Lower lobe of right lung (tissue), 2 donors: ENCODE results near the gene FAM167B. TPM values are rescaled to one million over a fixed set of nuclear protein-coding genes. Genes with fewer than 3 reads are reported as not detected.
"Not testable (repeated sequence)": the region's sequence is repeated elsewhere in the genome, so short reads cannot be mapped to it uniquely, and the experiment has no call there.

Experiments used
- ATAC-seq, 2 donors: fragments of 200-7000 bp; cut with Tn5 transposase; one replicate each; pipeline ENCODE4 v1.9.1; 2020 to 2022; ENCODE audit warnings: mild to moderate bottlenecking in 2 of 2, moderate library complexity in 2 of 2
- DNase-seq: peaks from one replicate; pipeline ENCODE4 v3.0.0-alpha.2; 2020
- H3K27ac ChIP-seq: fragments of 200-600 bp; one replicate; pipeline ENCODE4 v1.8.0; 2022
- H3K27me3 ChIP-seq: fragments of 200-600 bp; one replicate; pipeline ENCODE4 v1.8.0; 2022; ENCODE audit warnings: low read depth
- H3K36me3 ChIP-seq: fragments of 200-600 bp; one replicate; pipeline ENCODE4 v1.8.0; 2022; ENCODE audit warnings: mild to moderate bottlenecking
- H3K4me1 ChIP-seq: fragments of 200-600 bp; one replicate; pipeline ENCODE4 v1.8.0; 2022
- H3K4me3 ChIP-seq: fragments of 200-600 bp; one replicate; pipeline ENCODE4 v1.8.0; 2022; ENCODE audit warnings: mild to moderate bottlenecking
- H3K9me3 ChIP-seq: fragments of 200-600 bp; one replicate; pipeline ENCODE4 v1.8.0; 2022
- CTCF ChIP-seq: fragments of 200-600 bp; IDR thresholded peaks from one replicate; pipeline ENCODE4 v1.8.0; 2022; ENCODE audit warnings: antibody characterized with exemption, mild to moderate bottlenecking
- intact Hi-C: fragments of 100-400 bp; cut with DNase I; formaldehyde crosslinking; loops from one replicate; pipeline ENCODE4 v1.11.0; 2022
- total RNA-seq: library from RNA; stranded (reverse); fragmentation: NEBNext Ultra II Directional; extraction: Animal tissue kit (Norgen Biotek cat#: 25700); gene quantifications from one replicate; pipeline ENCODE4 v1.2.1, GENCODE V29; 2021
- donor health status: DM: no; HTN: yes; CAD: no; lungs with severe emphysema.

FAM167B gene
- total RNA-seq, 1 donor from 2014 or later, result 21.9 TPM

GRCh38 chr1:32256473-32257226, 9.6 kb downstream of the FAM167B start:
- Histone ChIP-seq H3K27me3 (no peaks in the 10 kb centered on the region), H3K36me3 (no peaks in the 10 kb centered on the region), H3K4me1 (peaks cover 14% of the 10 kb centered on the region), H3K4me3 (no peak overlapping the region), H3K9me3 (no peaks in the 10 kb centered on the region), H3K27ac (no peak overlapping the region)
- DNase-seq (no peak), ATAC-seq (no peak)
- intact Hi-C loops, result no loop called here
- no peak for TF ChIP-seq CTCF

GRCh38 chr1:32257227-32257508, 10.1 kb downstream of the FAM167B start:
- intact Hi-C loops, result no loop called here
- TF ChIP-seq CTCF, result no peak
- no peak for ATAC-seq

DNA sequence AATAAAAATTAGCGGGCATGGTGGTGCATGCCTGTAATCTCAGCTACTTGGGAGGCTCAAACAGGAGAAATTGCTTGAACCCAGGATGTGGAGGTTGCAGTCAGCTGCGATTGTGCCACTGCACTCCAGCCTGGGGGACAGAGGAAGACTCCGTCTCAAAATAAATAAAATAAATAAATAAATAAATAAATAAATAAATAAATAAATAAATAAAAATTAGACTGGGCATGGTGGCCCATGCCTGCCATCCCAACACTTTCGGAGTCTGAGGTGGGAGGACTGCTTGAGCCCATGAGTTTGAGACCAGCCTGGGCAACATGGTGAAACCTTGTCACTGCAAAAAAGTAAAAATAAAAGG, 16.2 kb downstream of the FAM167B start:
- H3K27ac ChIP-seq, DNase-seq, H3K4me3 ChIP-seq, intact Hi-C loops, H3K36me3 ChIP-seq, ATAC-seq, H3K27me3 ChIP-seq, H3K9me3 ChIP-seq, H3K4me1 ChIP-seq: not testable (repeated sequence)

More at GRCh38 chr1:32257227-32257508, 10.1 kb downstream of the FAM167B start:
- H3K27me3 ChIP-seq, result no peaks in the 10 kb centered on the region
- no peak for DNase-seq
- H3K36me3 ChIP-seq, result no peaks in the 10 kb centered on the region
- H3K27ac ChIP-seq, result no peak overlapping the region
- H3K4me3 ChIP-seq, result no peak overlapping the region
- peaks cover 11% of the 10 kb centered on the region for H3K4me1 ChIP-seq
- H3K9me3 ChIP-seq, result no peaks in the 10 kb centered on the region

DNA sequence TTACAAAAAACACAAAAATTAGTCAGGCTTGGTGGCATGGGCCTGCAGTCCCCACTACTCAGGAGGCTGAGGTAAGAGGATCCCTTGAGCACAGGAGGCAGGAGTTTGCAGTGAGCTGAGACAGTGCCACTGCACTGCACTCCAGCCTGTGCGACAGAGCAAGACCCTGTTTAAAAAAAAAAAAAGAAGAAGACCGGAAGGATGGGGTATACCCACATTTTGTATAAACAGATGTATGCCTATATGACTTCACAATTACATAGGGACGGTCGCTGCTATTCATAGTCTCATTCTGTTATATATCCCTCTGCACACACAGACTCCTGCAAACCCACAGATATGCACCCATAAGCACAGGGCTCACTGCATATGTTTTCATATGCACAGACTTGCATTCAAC, 16.7 kb downstream of the FAM167B start:
- intact Hi-C loops, result no loop called here
- DNase-seq, result no peak
- no peak for ATAC-seq
- Histone ChIP-seq H3K4me1 (peaks cover 4% of the 10 kb centered on the region), H3K27me3 (no peaks in the 10 kb centered on the region), H3K4me3 (no peak overlapping the region), H3K27ac (no peak overlapping the region), H3K36me3 (no peaks in the 10 kb centered on the region), H3K9me3 (no peaks in the 10 kb centered on the region)
- TF ChIP-seq CTCF, result no peak

GRCh38 chr1:32265846-32266245, 18.8 kb downstream of the FAM167B start:
- TF ChIP-seq CTCF, result no peak
- ATAC-seq (no peak), DNase-seq (no peak)
- Histone ChIP-seq H3K36me3 (no peaks in the 10 kb centered on the region), H3K4me3 (no peak overlapping the region), H3K9me3 (no peaks in the 10 kb centered on the region), H3K27me3 (no peaks in the 10 kb centered on the region), H3K4me1 (peaks cover 4% of the 10 kb centered on the region), H3K27ac (no peak overlapping the region)
- intact Hi-C loops, result no loop called here

DNA sequence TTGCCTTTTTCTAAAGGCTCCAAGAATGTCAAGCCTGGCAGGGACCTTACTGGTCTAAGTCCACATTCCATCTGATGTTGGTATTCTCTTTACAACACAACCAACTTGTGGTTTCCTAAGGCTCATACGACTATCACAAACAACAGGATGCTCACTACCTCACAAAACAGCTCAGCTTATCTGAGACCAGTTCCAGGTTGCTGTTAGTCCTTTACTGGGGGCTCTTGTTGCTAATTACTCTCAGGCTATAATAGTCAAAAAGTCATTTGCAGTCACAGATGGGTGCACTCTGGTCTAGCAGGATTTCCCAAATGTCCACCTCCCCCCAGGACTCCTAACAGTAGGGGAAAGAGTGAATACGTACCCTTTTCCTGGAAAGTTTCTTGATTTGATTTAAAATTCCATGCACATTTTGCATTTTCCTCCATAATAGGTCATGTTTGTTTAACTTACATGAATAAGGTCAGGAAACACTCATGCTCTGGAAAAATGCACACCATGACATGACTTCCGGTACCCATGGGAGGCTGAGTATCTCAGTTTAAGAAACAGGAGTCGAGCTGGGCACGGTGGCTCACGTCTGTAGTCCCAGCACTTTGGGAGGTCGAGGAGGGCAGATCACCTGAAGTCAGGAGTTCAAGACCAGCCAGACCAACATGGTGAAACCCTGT, 20.0 kb downstream of the FAM167B start:
- H3K36me3 ChIP-seq, result no peaks in the 10 kb centered on the region
- no peak overlapping the region for H3K4me3 ChIP-seq
- TF ChIP-seq CTCF, result no peak
- H3K4me1 ChIP-seq, result peaks cover 4% of the 10 kb centered on the region
- H3K9me3 ChIP-seq, result no peaks in the 10 kb centered on the region
- ATAC-seq (no peak), DNase-seq (no peak)
- H3K27me3 ChIP-seq, result no peaks in the 10 kb centered on the region
- no peak overlapping the region for H3K27ac ChIP-seq
- intact Hi-C loops, result no loop called here
